ENCODE results near the gene MAP7. TPM values are rescaled to one million over a fixed set of nuclear protein-coding genes. Genes with fewer than 3 reads are reported as not detected.

MAP7 gene
- total RNA-seq, 4 donors from 2014 or later = 18.3 to 33.0 (median 28.2) TPM

- no peaks in the 10 kb centered on the region for H3K9me3 ChIP-seq
- H3K4me1 ChIP-seq = peaks cover 0 to 25% (median 0%) of the 10 kb centered on the region in 3 donors
- intact Hi-C loops (cut with DNase I) = no loop called here
- no peak overlapping the region for H3K27ac ChIP-seq
- 85 to 86% methylated on average over 7 of the region's 8 CpGs for WGBS, 2 donors
- TF ChIP-seq POLR2A (IDR thresholded peaks at IDR 0.05) (no peak), CTCF (IDR thresholded peaks at IDR 0.05) (no peak)
- H3K36me3 ChIP-seq = no peaks in the 10 kb centered on the region
- no peak overlapping the region for H3K4me3 ChIP-seq
- no peak for DNase-seq
- H3K27me3 ChIP-seq = no peaks in the 10 kb centered on the region
Observed at GRCh38 chr6:136535880-136536650, 14.2 kb downstream of the MAP7 start.

GRCh38 chr6:136535017-136535765 lies 15.0 kb downstream of the MAP7 start:
- intact Hi-C loops (cut with DNase I) = no loop called here
- H3K4me3 ChIP-seq = no peak overlapping the region
- DNase-seq = no peak
- no peaks in the 10 kb centered on the region for H3K36me3 ChIP-seq
- no peaks in the 10 kb centered on the region for H3K9me3 ChIP-seq
- H3K27ac ChIP-seq = no peak overlapping the region
- no peaks in the 10 kb centered on the region for H3K27me3 ChIP-seq
- WGBS, 2 donors = 76 to 77% methylated on average over 3 to 5 of the region's 5 CpGs
- peaks cover 0 to 25% (median 0%) of the 10 kb centered on the region in 3 donors for H3K4me1 ChIP-seq
- TF ChIP-seq CTCF (IDR thresholded peaks at IDR 0.05) (no peak), POLR2A (IDR thresholded peaks at IDR 0.05) (no peak)

GRCh38 chr6:136534268-136534667 lies 16.0 kb downstream of the MAP7 start:
- H3K36me3 ChIP-seq = no peaks in the 10 kb centered on the region
- no peak overlapping the region for H3K4me3 ChIP-seq
- DNase-seq = no peak
- 88 to 96% methylated on average over 3 of the region's 3 CpGs for WGBS, 2 donors
- TF ChIP-seq CTCF (IDR thresholded peaks at IDR 0.05) (no peak), POLR2A (IDR thresholded peaks at IDR 0.05) (no peak)
- no peaks in the 10 kb centered on the region for H3K9me3 ChIP-seq
- intact Hi-C loops (cut with DNase I) = no loop called here
- H3K27ac ChIP-seq = no peak overlapping the region
- peaks cover 0 to 25% (median 0%) of the 10 kb centered on the region in 3 donors for H3K4me1 ChIP-seq
- H3K27me3 ChIP-seq = no peaks in the 10 kb centered on the region

- Histone ChIP-seq H3K4me1 (peaks cover 0 to 23% (median 0%) of the 10 kb centered on the region in 3 donors), H3K36me3 (no peaks in the 10 kb centered on the region), H3K27ac (no peak overlapping the region), H3K9me3 (no peaks in the 10 kb centered on the region), H3K27me3 (no peaks in the 10 kb centered on the region), H3K4me3 (no peak overlapping the region)
- intact Hi-C loops (cut with DNase I) = no loop called here
- WGBS, 2 donors = 53 to 69% methylated on average over 5 of the region's 5 CpGs
- DNase-seq = no peak
- TF ChIP-seq POLR2A (IDR thresholded peaks at IDR 0.05) = no peak
- TF ChIP-seq CTCF (IDR thresholded peaks at IDR 0.05) = no peak
Observed at GRCh38 chr6:136533487-136533886, 16.7 kb downstream of the MAP7 start.

GRCh38 chr6:136532030-136532429 lies 18.2 kb downstream of the MAP7 start:
- WGBS, 2 donors = 82 to 85% methylated on average over 6 of the region's 6 CpGs
- DNase-seq = no peak
- no peaks in the 10 kb centered on the region for H3K36me3 ChIP-seq
- peaks cover 0 to 31% (median under 1%) of the 10 kb centered on the region in 3 donors for H3K4me1 ChIP-seq
- no peaks in the 10 kb centered on the region for H3K9me3 ChIP-seq
- intact Hi-C loops (cut with DNase I) = no loop called here
- no peaks in the 10 kb centered on the region for H3K27me3 ChIP-seq
- TF ChIP-seq POLR2A (IDR thresholded peaks at IDR 0.05) = no peak
- TF ChIP-seq CTCF (IDR thresholded peaks at IDR 0.05) = no peak
- H3K27ac ChIP-seq = no peak overlapping the region
- H3K4me3 ChIP-seq = no peak overlapping the region

Data from esophagus squamous epithelium (tissue), 5 donors.